NK-92 (cell line): ENCODE results near the gene DAB1.

Source experiments
- DNase-seq: peaks from one replicate; lab custom pipeline; 2025; ENCODE audit not compliant: unreplicated experiment; lab: John Stamatoyannopoulos, UW

DAB1 gene

GRCh38 chr1:57278558-57278957 lies 145.3 kb downstream of the DAB1 start:
- no peak for DNase-seq

GRCh38 chr1:57277681-57278080 lies 146.2 kb downstream of the DAB1 start:
- no peak for DNase-seq

DNA sequence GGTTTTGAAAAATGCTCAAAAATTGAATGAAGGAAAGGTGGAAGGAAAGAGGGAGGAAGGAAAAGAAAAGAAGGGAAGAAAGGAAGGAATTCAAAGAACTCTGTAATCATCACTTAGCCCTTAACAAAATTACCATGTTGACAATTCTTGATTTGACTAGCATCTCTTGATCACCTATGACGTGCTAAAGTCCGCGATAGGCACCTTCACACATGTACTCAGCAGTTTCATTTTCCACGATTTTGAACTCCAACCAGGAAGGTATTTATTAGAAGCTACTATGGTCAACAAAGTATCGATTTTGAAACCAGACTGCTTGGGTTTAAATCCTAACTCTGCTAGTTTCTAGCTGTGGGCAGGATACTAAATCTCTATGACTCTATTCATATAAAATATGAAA lies 146.9 kb downstream of the DAB1 start:
- DNase-seq, result no peak

DNA sequence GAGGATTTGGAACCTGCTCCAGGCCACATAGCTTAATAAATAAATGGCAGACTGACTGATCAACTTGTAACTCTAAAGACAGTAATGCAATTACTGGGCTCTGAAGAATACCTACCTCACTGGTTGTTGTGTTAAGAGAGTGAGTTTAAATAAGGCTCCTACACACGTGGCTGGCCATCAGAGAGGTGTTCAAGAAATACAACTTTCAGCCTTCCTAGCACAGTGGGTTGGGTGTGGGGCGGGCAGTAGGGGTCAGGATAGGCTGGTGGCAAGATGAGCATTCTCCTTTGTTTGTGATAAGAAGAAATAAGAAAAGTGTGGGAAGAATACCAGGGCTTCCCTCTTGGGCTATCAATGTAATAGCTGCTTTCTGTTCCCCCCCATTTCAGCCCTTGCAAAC lies 151.3 kb downstream of the DAB1 start:
- DNase-seq, result no peak

DNA sequence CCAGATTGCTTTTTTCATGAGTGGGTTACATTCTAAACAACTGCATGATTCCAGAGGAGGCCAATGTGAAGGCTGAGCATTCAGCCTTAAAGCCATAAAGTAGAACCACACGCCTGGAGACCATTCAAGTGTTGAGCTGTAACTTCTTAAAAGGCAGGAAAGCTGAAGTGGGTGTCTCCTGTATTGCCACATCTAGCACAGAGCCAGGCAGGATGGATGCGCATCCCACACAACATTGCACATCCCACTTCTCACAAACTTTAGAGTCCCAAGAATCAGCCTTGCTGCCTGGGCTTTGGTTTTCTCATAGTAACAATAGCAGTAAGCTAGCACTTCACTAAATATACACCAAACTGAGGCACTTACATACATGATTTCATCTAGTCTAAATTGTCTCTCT lies 151.7 kb downstream of the DAB1 start:
- DNase-seq, result no peak

DNA sequence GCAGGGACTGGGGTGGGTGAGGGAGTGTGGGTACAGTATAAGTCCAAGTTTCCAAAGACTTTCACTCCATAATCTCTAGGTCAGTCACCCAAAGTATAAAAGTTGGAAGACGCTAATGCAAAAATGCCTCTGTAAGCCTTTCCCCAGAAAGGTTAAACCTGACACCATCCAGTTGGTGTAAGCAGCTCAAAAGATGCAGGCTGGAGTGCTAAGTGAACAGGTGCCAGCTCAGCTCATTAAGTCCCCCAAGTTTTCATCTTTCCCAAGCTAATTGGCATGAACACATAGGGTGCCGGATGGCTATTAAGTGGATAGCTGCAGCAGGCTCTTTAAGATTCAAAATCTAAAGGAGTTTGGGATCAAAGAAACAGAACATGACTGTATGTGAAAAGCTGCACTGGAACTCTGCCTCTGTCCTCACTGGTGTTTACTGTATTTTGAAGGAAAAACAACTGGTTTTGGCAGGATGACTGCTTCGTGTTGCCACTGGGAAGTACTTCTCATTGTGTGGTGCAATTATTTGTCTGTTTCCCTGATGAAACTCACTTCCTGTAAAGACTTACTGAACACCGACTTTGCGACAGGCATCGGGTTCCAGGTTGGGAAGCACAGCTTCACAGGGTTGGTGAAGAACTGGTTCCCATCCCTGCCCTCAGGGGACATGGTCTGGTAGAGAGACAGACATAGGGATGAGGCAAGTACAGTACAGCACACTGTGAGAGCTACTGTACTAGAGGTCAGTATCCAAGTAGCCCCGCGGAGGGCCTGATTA lies 152.7 kb downstream of the DAB1 start:
- DNase-seq, result no peak

- DNase-seq, result no peak
Measured at GRCh38 chr1:57269630-57270225, 154.1 kb downstream of the DAB1 start.

DNA sequence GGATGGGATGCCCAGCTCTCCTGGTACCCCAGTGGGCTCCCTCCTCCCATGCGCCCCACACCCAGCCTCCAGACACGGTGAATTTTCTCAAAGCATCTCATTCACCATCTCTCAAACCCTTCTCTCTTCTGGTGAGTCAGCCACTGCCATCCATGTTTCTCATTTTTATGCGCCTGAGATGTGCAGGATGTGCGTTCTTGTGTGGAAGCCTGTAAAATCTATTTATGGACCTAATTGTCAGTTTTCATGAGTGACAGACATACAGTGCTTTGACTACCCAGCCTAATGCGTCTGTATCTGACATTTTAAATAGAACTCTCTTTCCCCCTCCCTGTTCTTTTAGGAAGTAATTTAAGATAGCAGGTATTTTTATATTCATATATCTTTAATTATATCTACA lies 158.8 kb downstream of the DAB1 start:
- DNase-seq, result no peak

DNA sequence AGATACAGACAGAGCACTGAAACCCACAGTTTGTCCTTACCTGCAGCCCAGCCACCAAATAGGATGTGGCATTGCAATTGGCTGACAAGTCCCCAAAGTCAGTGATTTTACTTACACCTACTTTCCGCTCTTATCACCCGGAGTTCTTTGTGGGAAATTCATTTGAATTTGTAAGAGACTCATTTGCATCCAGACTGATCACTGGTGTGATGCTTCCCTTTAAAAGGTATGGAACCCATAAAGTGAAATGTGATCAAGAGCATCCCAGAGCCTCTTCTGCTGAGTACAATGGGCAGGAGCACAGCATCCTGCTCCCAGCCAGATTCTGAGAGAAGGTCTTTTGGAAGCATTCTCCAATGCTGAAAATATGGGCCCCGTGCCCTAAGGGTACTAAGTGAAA lies 161.4 kb downstream of the DAB1 start:
- no peak for DNase-seq

- DNase-seq, result no peak
Measured at GRCh38 chr1:57258557-57259325, 165.1 kb downstream of the DAB1 start.

- DNase-seq, result no peak
Measured at GRCh38 chr1:57255945-57256344, 167.9 kb downstream of the DAB1 start.

DNA sequence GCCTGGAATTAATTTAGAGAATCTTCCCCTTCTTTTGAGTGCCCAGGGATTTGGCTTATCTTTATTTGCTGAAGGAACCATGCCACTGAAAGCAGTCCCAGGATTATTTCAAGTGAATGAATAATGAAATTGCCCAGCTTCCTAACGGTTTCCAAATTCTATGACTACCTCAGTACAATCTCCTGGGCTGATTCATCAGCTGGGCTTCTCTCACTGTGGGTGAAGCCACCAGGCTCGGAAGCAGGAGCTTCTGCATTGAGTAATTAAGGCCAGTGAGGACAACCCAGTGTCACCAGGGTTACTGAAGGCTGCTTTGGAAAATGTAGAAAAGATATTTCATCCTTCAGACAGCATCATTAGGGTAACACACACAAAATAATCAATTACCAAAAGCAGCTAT lies 169.8 kb downstream of the DAB1 start:
- no peak for DNase-seq

- no peak for DNase-seq
Measured at GRCh38 chr1:57252597-57253294, 171.1 kb downstream of the DAB1 start.

DNA sequence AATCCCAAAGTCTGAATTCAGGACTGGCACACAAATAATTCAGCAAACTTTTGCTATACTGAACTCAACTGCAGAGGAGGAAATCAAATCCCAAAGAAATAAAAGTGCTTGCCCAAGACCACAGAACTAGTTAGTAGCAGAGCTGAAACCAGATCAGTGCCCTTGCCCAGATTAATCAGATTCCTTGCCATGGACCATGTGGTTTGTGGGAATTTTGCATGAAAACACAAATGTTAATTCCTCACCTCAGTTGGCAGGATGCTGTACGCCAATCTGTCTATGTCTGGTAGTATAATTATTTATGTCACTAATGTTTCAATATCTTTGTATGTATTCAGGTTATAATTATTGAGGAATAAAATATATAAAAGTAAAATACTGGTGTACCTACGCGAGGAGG lies 173.8 kb downstream of the DAB1 start:
- no peak for DNase-seq

GRCh38 chr1:57249511-57249910 lies 174.3 kb downstream of the DAB1 start:
- no peak for DNase-seq

- DNase-seq, result no peak
Measured at GRCh38 chr1:57248830-57249229, 175.0 kb downstream of the DAB1 start.

DNA sequence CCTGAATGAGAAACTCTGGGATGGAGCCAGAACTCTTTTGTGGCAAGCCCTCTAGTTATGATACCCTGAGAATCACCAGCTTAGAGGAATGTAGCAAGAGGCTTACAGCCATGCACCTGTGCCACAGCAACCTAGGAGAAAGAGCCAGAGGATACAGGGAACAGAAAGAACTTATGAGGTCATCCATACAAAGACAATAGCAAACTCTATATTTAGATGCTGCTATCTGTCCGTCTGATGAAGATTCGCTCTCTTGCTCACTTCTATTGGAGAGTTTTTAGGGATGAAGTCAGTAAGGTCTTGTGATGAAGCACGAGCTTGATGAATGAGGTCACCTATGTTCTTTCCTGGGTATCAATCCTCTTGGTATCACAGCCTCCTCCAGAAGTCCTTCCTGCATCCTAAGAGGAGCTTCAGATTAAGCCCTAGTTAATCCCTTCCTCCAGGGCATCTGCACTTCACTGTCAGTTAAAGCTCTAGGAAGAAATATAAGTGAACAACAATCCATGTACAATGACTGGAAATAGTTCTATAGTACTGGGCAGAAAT lies 185.6 kb downstream of the DAB1 start:
- no peak for DNase-seq

DNA sequence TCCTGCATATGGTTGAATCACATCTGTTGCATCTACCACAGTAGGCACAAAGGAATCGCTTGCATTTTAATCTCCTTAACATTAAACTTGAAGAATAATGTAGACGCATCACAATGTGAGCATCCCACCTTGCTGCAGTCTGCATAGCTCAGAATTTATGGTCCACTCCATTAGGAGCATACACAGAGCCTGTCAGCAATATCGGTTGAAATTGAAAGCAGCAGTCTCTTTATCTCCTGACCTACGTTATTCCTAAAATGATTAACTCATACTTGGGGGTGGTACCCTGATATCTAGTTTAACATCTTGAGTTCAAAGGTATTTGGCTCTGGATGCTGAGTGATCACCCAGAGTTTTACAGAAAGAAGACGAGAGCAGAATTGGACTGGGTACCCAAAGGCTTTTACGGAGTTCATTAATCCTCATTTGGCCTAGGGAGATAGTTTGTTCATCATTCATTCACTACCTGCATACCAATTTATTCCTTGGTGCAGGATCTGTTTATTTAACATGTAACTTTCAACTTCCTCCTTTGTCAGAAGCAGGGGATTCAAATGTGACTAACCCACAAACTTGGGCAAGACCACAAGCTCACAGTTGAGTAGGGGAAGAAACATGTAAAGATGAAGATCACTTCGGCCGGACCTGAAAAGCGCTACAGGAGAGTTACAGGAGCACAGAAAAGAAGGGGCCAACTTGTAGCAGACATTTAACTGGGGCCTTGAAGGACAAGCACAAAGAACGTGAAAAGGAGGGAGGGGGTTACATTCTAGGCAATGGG lies 187.9 kb downstream of the DAB1 start:
- DNase-seq, result no peak

- no peak for DNase-seq
Measured at GRCh38 chr1:57234459-57234858, 189.4 kb downstream of the DAB1 start.

GRCh38 chr1:57232500-57232899 lies 191.4 kb downstream of the DAB1 start:
- no peak for DNase-seq

DNA sequence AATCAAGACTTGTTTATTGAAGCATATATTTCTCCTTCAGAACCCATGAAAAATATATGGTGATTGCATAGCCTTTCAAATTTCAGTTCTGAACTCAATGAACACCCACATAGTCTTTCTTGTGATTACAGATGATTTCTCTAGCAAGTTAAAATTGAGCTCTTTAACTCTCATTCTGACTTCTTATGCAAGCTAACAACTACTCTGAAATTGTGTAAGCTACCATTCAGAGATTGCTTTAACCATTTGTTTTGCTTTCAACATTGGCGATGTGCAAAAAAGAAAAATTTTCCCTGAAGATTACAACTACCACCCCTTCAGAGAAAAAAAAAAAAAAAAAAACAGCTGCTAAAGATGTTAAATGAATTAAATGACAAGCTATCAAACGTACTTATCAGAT lies 193.9 kb downstream of the DAB1 start:
- no peak for DNase-seq
